MM.1S (cell line): ENCODE measurements around the gene PPP4C.

ENCODE experiments used
- DNase-seq: peaks from one replicate; pipeline ENCODE4 v3.0.0-alpha.2; 2015
- H2AFZ ChIP-seq: fragments of 300-600 bp; sonication (generic); 2 replicates; pipeline ENCODE4 v1.6.0; 2016; ENCODE audit warnings: antibody characterized with exemption, low read length
- H3F3A ChIP-seq: fragments of 300-600 bp; sonication (generic); 2 replicates; pipeline ENCODE4 v1.6.1; 2016; ENCODE audit warnings: mild to moderate bottlenecking, antibody characterized with exemption, low read length, moderate library complexity, mixed read lengths; ENCODE audit not compliant: insufficient read depth
- H3K27ac ChIP-seq: fragments of 300-600 bp; sonication (generic); 2 replicates; pipeline ENCODE4 v1.5.1; 2016; ENCODE audit warnings: mild to moderate bottlenecking, low read length
- H3K27me3 ChIP-seq: fragments of 300-600 bp; sonication (generic); replicated peaks from 2 replicates; pipeline ENCODE4 v1.6.0; 2016; ENCODE audit warnings: low read length; ENCODE audit not compliant: insufficient read depth
- H3K36me3 ChIP-seq: fragments of 300-600 bp; sonication (generic); replicated peaks from 2 replicates; pipeline ENCODE4 v1.6.1; 2016; ENCODE audit warnings: mild to moderate bottlenecking, low read length, mixed read lengths; ENCODE audit not compliant: insufficient read depth
- H3K4me1 ChIP-seq: fragments of 300-600 bp; sonication (generic); 2 replicates; pipeline ENCODE4 v1.6.1; 2016; ENCODE audit warnings: low read length, mixed read lengths
- H3K4me2 ChIP-seq: fragments of 300-600 bp; sonication (generic); 2 replicates; pipeline ENCODE4 v1.6.0; 2016; ENCODE audit warnings: low read depth, low read length
- H3K4me3 ChIP-seq: fragments of 300-600 bp; sonication (generic); 2 replicates; pipeline ENCODE4 v1.5.1; 2016; ENCODE audit warnings: low read length, mixed read lengths
- H3K79me2 ChIP-seq: fragments of 300-600 bp; sonication (generic); 2 replicates; pipeline ENCODE4 v1.6.1; 2016; ENCODE audit warnings: mixed run types, low read length, mixed read lengths
- H3K9ac ChIP-seq: fragments of 300-600 bp; sonication (generic); 2 replicates; pipeline ENCODE4 v1.6.1; 2016; ENCODE audit warnings: low read length, mixed read lengths
- H3K9me2 ChIP-seq: fragments of 300-600 bp; sonication (generic); replicated peaks from 2 replicates; pipeline ENCODE4 v1.6.1; 2016; ENCODE audit warnings: mild to moderate bottlenecking, low read length, mixed read lengths; ENCODE audit not compliant: insufficient read depth
- H3K9me3 ChIP-seq: fragments of 300-600 bp; sonication (generic); replicated peaks from 2 replicates; pipeline ENCODE4 v1.6.1; 2016; ENCODE audit warnings: mild to moderate bottlenecking, low read length, mixed read lengths; ENCODE audit not compliant: insufficient read depth
- H4K20me1 ChIP-seq: fragments of 300-600 bp; sonication (generic); 2 replicates; pipeline ENCODE4 v1.6.1; 2016; ENCODE audit warnings: mild to moderate bottlenecking, low read length, moderate library complexity, mixed read lengths; ENCODE audit not compliant: insufficient read depth
- CTCF ChIP-seq: fragments of 300-600 bp; sonication (generic); IDR thresholded peaks from 2 replicates; pipeline ENCODE4 v1.5.1; 2016; ENCODE audit warnings: antibody characterized with exemption, low read length, mixed read lengths
- EZH2 ChIP-seq: fragments of 300-600 bp; sonication (generic); optimal IDR thresholded peaks from 2 replicates; pipeline ENCODE3; 2017; ENCODE audit warnings: low read depth, mild to moderate bottlenecking, antibody characterized with exemption, low read length, mixed read lengths
- EZH2phosphoT487 ChIP-seq: fragments of 300-600 bp; sonication (generic); IDR thresholded peaks from 2 replicates; pipeline ENCODE4 v1.6.1; 2018; ENCODE audit warnings: antibody characterized with exemption, low read length

PPP4C gene

GRCh38 chr16:30054959-30055553, 20.7 kb upstream of the PPP4C start:
- peaks cover 6% of the 10 kb centered on the region for H3K4me1 ChIP-seq
- no peak overlapping the region for H3K4me2 ChIP-seq
- H3F3A ChIP-seq = 0 out of 2 replicates have a peak, but pooled peaks cover 3% of the 10 kb centered on the region
- H4K20me1 ChIP-seq = no peaks in the 10 kb centered on the region
- H3K9me3 ChIP-seq = no peaks in the 10 kb centered on the region
- DNase-seq = peak; percentile 45
- H3K9ac ChIP-seq = no peak overlapping the region
- no peak overlapping the region for H2AFZ ChIP-seq
- no peak overlapping the region for H3K4me3 ChIP-seq
- no peak overlapping the region for H3K27ac ChIP-seq
- TF ChIP-seq CTCF = peak; percentile 57
- TF ChIP-seq EZH2 = no peak
- no peaks in the 10 kb centered on the region for H3K36me3 ChIP-seq
- no peaks in the 10 kb centered on the region for H3K27me3 ChIP-seq
- no peaks in the 10 kb centered on the region for H3K9me2 ChIP-seq
- peaks cover 6% of the 10 kb centered on the region for H3K79me2 ChIP-seq

- no peaks in the 10 kb centered on the region for H3K9me3 ChIP-seq
- no peaks in the 10 kb centered on the region for H3K27me3 ChIP-seq
- TF ChIP-seq CTCF (no peak), EZH2phosphoT487 (no peak), EZH2 (no peak)
- H3K4me3 ChIP-seq = no peak overlapping the region
- no peak overlapping the region for H3K27ac ChIP-seq
- H2AFZ ChIP-seq = no peak overlapping the region
- no peak overlapping the region for H3K4me2 ChIP-seq
- no peak for DNase-seq
- no peaks in the 10 kb centered on the region for H3K36me3 ChIP-seq
- H3K4me1 ChIP-seq = peaks cover 7% of the 10 kb centered on the region
- peaks cover 17% of the 10 kb centered on the region for H3F3A ChIP-seq
- H3K9ac ChIP-seq = no peak overlapping the region
- H4K20me1 ChIP-seq = no peaks in the 10 kb centered on the region
- H3K9me2 ChIP-seq = no peaks in the 10 kb centered on the region
- peaks cover 17% of the 10 kb centered on the region for H3K79me2 ChIP-seq
Observed at GRCh38 chr16:30060346-30060745, 15.4 kb upstream of the PPP4C start.

GRCh38 chr16:30060836-30061554, 14.8 kb upstream of the PPP4C start:
- DNase-seq = no peak
- H3K36me3 ChIP-seq = no peaks in the 10 kb centered on the region
- TF ChIP-seq EZH2phosphoT487 (no peak), CTCF (no peak), EZH2 (no peak)
- H3K4me2 ChIP-seq = no peak overlapping the region
- H4K20me1 ChIP-seq = no peaks in the 10 kb centered on the region
- no peaks in the 10 kb centered on the region for H3K9me3 ChIP-seq
- no peak overlapping the region for H3K27ac ChIP-seq
- no peaks in the 10 kb centered on the region for H3K27me3 ChIP-seq
- no peaks in the 10 kb centered on the region for H3K9me2 ChIP-seq
- H2AFZ ChIP-seq = no peak overlapping the region
- H3F3A ChIP-seq = peaks cover 17% of the 10 kb centered on the region
- no peak overlapping the region for H3K4me3 ChIP-seq
- H3K79me2 ChIP-seq = peaks cover 21% of the 10 kb centered on the region
- peaks cover 7% of the 10 kb centered on the region for H3K4me1 ChIP-seq
- H3K9ac ChIP-seq = no peak overlapping the region
